Measurements from ENCODE around the gene SHISAL1.
"Not testable (repeated sequence)": the region's sequence is repeated elsewhere in the genome, so short reads cannot be mapped to it uniquely, and the experiment has no call there.

Gene SHISAL1

GRCh38 chr22:44302363-44302762 lies 10.4 kb downstream of the SHISAL1 start:
- DNase-seq (ENCODE audit: low spot score): not testable (repeated sequence)

GRCh38 chr22:44301039-44301438 lies 11.7 kb downstream of the SHISAL1 start:
- no peak for DNase-seq (ENCODE audit: low spot score)

- no peak for DNase-seq (ENCODE audit: low spot score)
These were observed 13.6 kb downstream of the SHISAL1 start for GRCh38 chr22:44299124-44299523.

- no peak for DNase-seq (ENCODE audit: low spot score)
These were observed 14.2 kb downstream of the SHISAL1 start for GRCh38 chr22:44298406-44299091.

- no peak for DNase-seq (ENCODE audit: low spot score)
These were observed 15.2 kb downstream of the SHISAL1 start for GRCh38 chr22:44297470-44298061.

GRCh38 chr22:44295406-44295805 lies 17.3 kb downstream of the SHISAL1 start:
- DNase-seq (ENCODE audit: low spot score): no peak

- DNase-seq (ENCODE audit: low spot score): no peak
These were observed 18.9 kb downstream of the SHISAL1 start for GRCh38 chr22:44293876-44294275.

GRCh38 chr22:44293034-44293433 lies 19.7 kb downstream of the SHISAL1 start:
- DNase-seq (ENCODE audit: low spot score): no peak

GRCh38 chr22:44292521-44292920 lies 20.2 kb downstream of the SHISAL1 start:
- DNase-seq (ENCODE audit: low spot score): no peak

GRCh38 chr22:44291674-44292360 lies 20.9 kb downstream of the SHISAL1 start:
- DNase-seq (ENCODE audit: low spot score): no peak

GRCh38 chr22:44291265-44291664 lies 21.5 kb downstream of the SHISAL1 start:
- DNase-seq (ENCODE audit: low spot score): no peak

- DNase-seq (ENCODE audit: low spot score): no peak
These were observed 23.2 kb downstream of the SHISAL1 start for GRCh38 chr22:44289414-44290171.

- no peak for DNase-seq (ENCODE audit: low spot score)
These were observed 23.8 kb downstream of the SHISAL1 start for GRCh38 chr22:44288913-44289312.

- no peak for DNase-seq (ENCODE audit: low spot score)
These were observed 25.0 kb downstream of the SHISAL1 start for GRCh38 chr22:44287741-44288140.

- DNase-seq (ENCODE audit: low spot score): no peak
These were observed 25.5 kb downstream of the SHISAL1 start for GRCh38 chr22:44287121-44287693.

GRCh38 chr22:44286646-44287045 lies 26.1 kb downstream of the SHISAL1 start:
- no peak for DNase-seq (ENCODE audit: low spot score)

- no peak for DNase-seq (ENCODE audit: low spot score)
These were observed 28.0 kb downstream of the SHISAL1 start for GRCh38 chr22:44284711-44285110.

- no peak for DNase-seq (ENCODE audit: low spot score)
These were observed 30.7 kb downstream of the SHISAL1 start for GRCh38 chr22:44281768-44282637.

- DNase-seq (ENCODE audit: low spot score): no peak
These were observed 32.0 kb downstream of the SHISAL1 start for GRCh38 chr22:44280665-44281188.

- no peak for DNase-seq (ENCODE audit: low spot score)
These were observed 33.7 kb downstream of the SHISAL1 start for GRCh38 chr22:44279069-44279360.

Measured in globus pallidus (tissue), 1 donor.